Measurements from ENCODE around the gene VSX2.

VSX2 gene

GRCh38 chr14:74219277-74220205 is 19.7 kb upstream of the VSX2 start:
- in situ Hi-C loops (cut with MboI; ENCODE audit: low sequenced_read_pairs, unreplicated experiment), result no loop called here
- no peak for DNase-seq (ENCODE audit: low spot score)
- no peak for TF ChIP-seq CTCF (IDR thresholded peaks at IDR 0.05; ENCODE audit: borderline replicate concordance, control extremely low read depth, extremely low read depth, insufficient read depth, missing control alignments)

- no peak for DNase-seq (ENCODE audit: low spot score)
- no peak for TF ChIP-seq CTCF (IDR thresholded peaks at IDR 0.05; ENCODE audit: borderline replicate concordance, control extremely low read depth, extremely low read depth, insufficient read depth, missing control alignments)
- in situ Hi-C loops (cut with MboI; ENCODE audit: low sequenced_read_pairs, unreplicated experiment), result no loop called here
Measured at GRCh38 chr14:74220991-74221390, 18.3 kb upstream of the VSX2 start.

- no peak for TF ChIP-seq CTCF (IDR thresholded peaks at IDR 0.05; ENCODE audit: borderline replicate concordance, control extremely low read depth, extremely low read depth, insufficient read depth, missing control alignments)
- in situ Hi-C loops (cut with MboI; ENCODE audit: low sequenced_read_pairs, unreplicated experiment), result no loop called here
- no peak for DNase-seq (ENCODE audit: low spot score)
Measured at GRCh38 chr14:74221741-74222140, 17.5 kb upstream of the VSX2 start.

GRCh38 chr14:74223016-74223415 is 16.2 kb upstream of the VSX2 start:
- in situ Hi-C loops (cut with MboI; ENCODE audit: low sequenced_read_pairs, unreplicated experiment), result no loop called here
- TF ChIP-seq CTCF (IDR thresholded peaks at IDR 0.05; ENCODE audit: borderline replicate concordance, control extremely low read depth, extremely low read depth, insufficient read depth, missing control alignments), result no peak
- DNase-seq (ENCODE audit: low spot score), result no peak

GRCh38 chr14:74231784-74232183 is 7.5 kb upstream of the VSX2 start:
- in situ Hi-C loops (cut with MboI; ENCODE audit: low sequenced_read_pairs, unreplicated experiment), result no loop called here
- DNase-seq (ENCODE audit: low spot score), result no peak
- TF ChIP-seq CTCF (IDR thresholded peaks at IDR 0.05; ENCODE audit: borderline replicate concordance, control extremely low read depth, extremely low read depth, insufficient read depth, missing control alignments), result no peak

- in situ Hi-C loops (cut with MboI; ENCODE audit: low sequenced_read_pairs, unreplicated experiment), result no loop called here
- no peak for TF ChIP-seq CTCF (IDR thresholded peaks at IDR 0.05; ENCODE audit: borderline replicate concordance, control extremely low read depth, extremely low read depth, insufficient read depth, missing control alignments)
- no peak for DNase-seq (ENCODE audit: low spot score)
Measured at GRCh38 chr14:74235017-74235416, 4.2 kb upstream of the VSX2 start.
